ENCODE measurements around the gene OR2T2. TPM values are rescaled to one million over a fixed set of nuclear protein-coding genes. Genes with fewer than 3 reads are reported as not detected.
"Not testable (repeated sequence)": the region's sequence is repeated elsewhere in the genome, so short reads cannot be mapped to it uniquely, and the experiment has no call there.

The OR2T2 gene
- total RNA-seq, 1 experiment from 2014 or later, result not detected

DNA sequence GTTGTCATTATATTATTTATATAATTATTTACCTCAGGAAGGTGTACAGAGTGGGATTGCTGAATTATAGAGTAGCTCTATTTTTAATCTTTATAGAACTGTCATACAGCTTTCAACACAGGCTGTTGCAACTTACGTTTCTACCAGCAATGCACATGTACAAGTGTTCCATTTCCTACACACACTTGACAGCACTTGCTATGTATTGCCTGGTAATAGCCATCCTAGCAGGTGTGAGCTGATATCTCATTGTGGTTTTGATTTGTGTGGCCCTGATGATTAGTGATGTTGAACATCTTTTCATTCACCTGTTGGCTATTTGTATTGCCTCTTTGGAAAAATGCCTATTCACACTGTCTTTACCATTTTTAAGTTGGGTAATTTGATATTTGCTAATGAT is 30.2 kb downstream of the OR2T2 start:
- H3K4me3 ChIP-seq (ENCODE audit: insufficient read depth, low read depth, low read length); H3K27me3 ChIP-seq (ENCODE audit: control insufficient read depth, insufficient read depth, low read length); DNase-seq; H3K36me3 ChIP-seq (replicated peaks; ENCODE audit: control insufficient read depth, insufficient read depth, low read length): not testable (repeated sequence)

DNA sequence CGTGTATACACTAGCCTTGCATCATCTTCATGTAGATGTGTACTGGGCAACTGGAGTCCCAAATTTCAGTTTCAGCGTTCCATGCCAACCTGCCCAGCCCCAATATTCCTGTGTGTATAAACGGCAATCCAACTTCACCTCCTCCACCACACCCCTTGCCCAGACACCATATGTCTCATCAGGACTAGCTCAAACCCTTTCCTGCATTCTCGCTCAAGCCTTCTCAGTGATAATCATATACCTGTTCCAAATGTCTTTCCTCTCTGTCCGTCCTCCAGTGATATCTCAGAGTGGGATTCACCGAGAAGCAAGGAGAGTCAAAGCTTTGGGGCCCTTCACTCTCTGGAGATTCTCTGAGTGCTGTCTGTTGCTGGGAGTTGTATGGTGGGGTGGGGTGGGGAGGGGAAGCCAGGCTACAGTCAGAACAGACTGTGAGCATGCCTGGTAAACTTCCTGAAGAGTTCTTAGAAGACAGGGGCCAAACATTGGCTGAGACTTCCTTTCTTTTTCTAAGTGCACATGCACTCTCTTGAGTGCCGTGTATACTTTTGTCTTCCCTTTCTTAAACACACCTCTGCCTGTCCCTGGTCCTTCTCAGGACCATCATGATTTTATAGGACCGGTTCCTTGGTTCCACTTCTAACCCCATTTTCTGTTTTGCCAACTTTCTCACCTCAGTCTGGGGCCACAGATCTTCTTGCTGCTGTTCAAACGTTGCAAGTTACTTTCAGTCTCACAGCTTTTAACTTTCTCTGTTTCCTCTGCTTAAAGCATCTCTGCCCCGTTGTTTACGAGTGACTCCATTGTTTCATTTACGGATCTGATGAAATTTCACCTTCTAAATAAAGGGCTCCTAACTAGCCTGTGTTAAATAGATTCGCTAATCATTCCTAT is 36.5 kb downstream of the OR2T2 start:
- not testable (repeated sequence) for H3K36me3 ChIP-seq (replicated peaks; ENCODE audit: control insufficient read depth, insufficient read depth, low read length); H3K27me3 ChIP-seq (ENCODE audit: control insufficient read depth, insufficient read depth, low read length); DNase-seq; H3K4me3 ChIP-seq (ENCODE audit: insufficient read depth, low read depth, low read length)

DNA sequence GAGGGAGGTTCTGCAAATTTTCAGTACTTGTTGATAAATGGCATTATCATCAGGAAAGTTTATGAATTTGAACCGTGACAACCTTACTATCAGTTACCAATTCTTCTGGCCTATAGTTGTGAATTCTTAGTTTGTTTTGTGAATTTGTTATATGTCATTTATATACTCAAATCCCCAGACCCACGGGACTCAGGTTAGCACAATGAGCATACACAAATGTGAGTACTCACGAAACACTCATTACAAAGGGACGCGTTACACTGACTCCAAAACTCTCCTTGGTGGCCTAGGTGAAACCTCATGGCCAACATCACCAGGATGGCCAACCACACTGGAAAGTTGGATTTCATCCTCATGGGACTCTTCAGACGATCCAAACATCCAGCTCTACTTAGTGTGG is 42.9 kb downstream of the OR2T2 start, which contains the start of gene OR2T5:
OR2T5 (plus strand) TSS at position 301 of the 400 bp plus-strand sequence; CDS start at position 301, 0 bp downstream.
- not testable (repeated sequence) for H3K4me3 ChIP-seq (ENCODE audit: insufficient read depth, low read depth, low read length); H3K36me3 ChIP-seq (replicated peaks; ENCODE audit: control insufficient read depth, insufficient read depth, low read length); H3K27me3 ChIP-seq (ENCODE audit: control insufficient read depth, insufficient read depth, low read length); DNase-seq

DNA sequence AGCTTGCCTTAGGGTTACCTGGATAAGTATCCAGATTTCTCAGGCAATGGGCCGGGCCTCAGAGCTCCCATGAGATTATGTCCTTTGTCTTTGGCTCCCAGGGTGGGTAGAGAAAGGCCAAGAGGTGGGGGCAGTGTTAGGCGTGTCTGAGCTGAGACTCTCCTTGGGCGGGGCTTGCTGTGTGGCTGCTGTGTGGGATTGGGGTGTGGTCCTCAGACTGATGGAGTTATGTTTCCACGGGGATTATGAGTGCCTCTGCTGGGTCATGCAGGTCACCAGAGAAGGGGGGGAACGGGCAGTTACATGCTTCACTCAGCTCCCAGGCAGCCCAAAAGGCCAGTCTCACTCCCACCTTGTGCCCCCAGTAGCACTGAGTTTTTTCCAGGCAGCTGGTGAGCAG is 51.2 kb downstream of the OR2T2 start:
- not testable (repeated sequence) for H3K27me3 ChIP-seq (ENCODE audit: control insufficient read depth, insufficient read depth, low read length); H3K36me3 ChIP-seq (replicated peaks; ENCODE audit: control insufficient read depth, insufficient read depth, low read length); H3K4me3 ChIP-seq (ENCODE audit: insufficient read depth, low read depth, low read length); DNase-seq

DNA sequence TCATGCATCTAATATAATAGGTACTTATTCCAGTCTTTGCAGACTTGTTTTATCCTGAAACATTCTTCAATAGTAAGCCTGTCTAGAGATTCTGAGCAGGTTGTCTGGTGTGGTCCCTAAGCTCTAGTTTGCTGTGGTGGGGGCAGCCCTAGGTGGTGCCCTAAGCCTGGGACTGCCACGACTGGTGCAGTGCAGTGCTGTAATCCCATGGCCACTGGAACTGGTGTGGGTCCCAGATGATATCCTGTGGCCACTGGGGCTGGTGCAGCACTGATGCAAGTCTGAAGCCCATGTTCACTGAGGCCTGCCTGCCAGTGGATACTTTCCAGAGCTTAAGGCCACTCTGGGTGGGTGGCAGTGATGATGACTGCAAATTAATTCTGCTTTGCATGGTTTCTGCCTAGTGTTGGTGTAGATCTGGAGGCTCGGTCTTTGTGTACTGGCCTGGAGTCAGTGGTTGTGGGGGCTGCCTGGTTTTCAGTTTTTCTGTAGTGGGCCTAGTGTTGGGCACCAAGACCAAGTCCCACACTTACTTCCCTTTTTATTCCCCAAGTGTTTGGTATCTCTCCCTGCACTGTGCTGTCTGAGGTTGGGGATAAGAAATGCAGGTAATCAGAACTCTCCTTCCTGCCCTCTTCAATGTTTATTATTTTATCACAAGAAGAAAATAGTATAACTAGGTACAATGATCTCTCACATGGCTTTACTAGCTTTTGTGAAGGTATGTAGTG is 55.0 kb downstream of the OR2T2 start:
- not testable (repeated sequence) for DNase-seq; H3K36me3 ChIP-seq (replicated peaks; ENCODE audit: control insufficient read depth, insufficient read depth, low read length); H3K27me3 ChIP-seq (ENCODE audit: control insufficient read depth, insufficient read depth, low read length); H3K4me3 ChIP-seq (ENCODE audit: insufficient read depth, low read depth, low read length)

Other genes with a start within 250 kb of the OR2T2 start
- gene OR2M3, start 248.4 kb upstream of the OR2T2 start, total RNA-seq (2014; rRNA removed; shearing (Covaris generic)), result not detected in 2 replicates
- not detected in 2 replicates for gene OR2M4, start 214.2 kb upstream of the OR2T2 start, total RNA-seq (2014; rRNA removed; shearing (Covaris generic))
- gene OR2T33, start 167.7 kb upstream of the OR2T2 start, total RNA-seq (2014; rRNA removed; shearing (Covaris generic)), result not detected in 2 replicates
- not detected in 2 replicates for gene OR2T12, start 142.2 kb upstream of the OR2T2 start, total RNA-seq (2014; rRNA removed; shearing (Covaris generic))
- not detected in 2 replicates for gene OR2M7, start 121.1 kb upstream of the OR2T2 start, total RNA-seq (2014; rRNA removed; shearing (Covaris generic))
- gene OR14C36, start 96.9 kb upstream of the OR2T2 start, total RNA-seq (2014; rRNA removed; shearing (Covaris generic)), result not detected in 2 replicates
- not detected in 2 replicates for gene OR2T4, start 84.0 kb upstream of the OR2T2 start, total RNA-seq (2014; rRNA removed; shearing (Covaris generic))
- gene OR2T6, start 69.9 kb upstream of the OR2T2 start, total RNA-seq (2014; rRNA removed; shearing (Covaris generic)), result not detected in 2 replicates
- gene OR2T1, start 42.6 kb upstream of the OR2T2 start, total RNA-seq (2014; rRNA removed; shearing (Covaris generic)), result not detected in 2 replicates
- not detected in 2 replicates for gene OR2T3, start 27.7 kb downstream of the OR2T2 start, total RNA-seq (2014; rRNA removed; shearing (Covaris generic))
- not detected in 2 replicates for gene OR2T5, start 43.0 kb downstream of the OR2T2 start, total RNA-seq (2014; rRNA removed; shearing (Covaris generic))
- gene OR2G6, start 62.4 kb downstream of the OR2T2 start, total RNA-seq (2014; rRNA removed; shearing (Covaris generic)), result not detected in 2 replicates
- not detected in 2 replicates for gene OR2T29, start 117.1 kb downstream of the OR2T2 start, total RNA-seq (2014; rRNA removed; shearing (Covaris generic))
- gene OR2T34, start 129.1 kb downstream of the OR2T2 start, total RNA-seq (2014; rRNA removed; shearing (Covaris generic)), result not detected in 2 replicates
- not detected in 2 replicates for gene OR2T10, start 152.1 kb downstream of the OR2T2 start, total RNA-seq (2014; rRNA removed; shearing (Covaris generic))
- not detected in 2 replicates for gene OR2T11, start 189.5 kb downstream of the OR2T2 start, total RNA-seq (2014; rRNA removed; shearing (Covaris generic))
- gene OR2T35, start 199.6 kb downstream of the OR2T2 start, total RNA-seq (2014; rRNA removed; shearing (Covaris generic)), result not detected in 2 replicates
- gene OR2T27, start 209.9 kb downstream of the OR2T2 start, total RNA-seq (2014; rRNA removed; shearing (Covaris generic)), result not detected in 2 replicates

Measured in H7 (cell line).